GM12892 (cell line): Measurements from ENCODE around the gene HECW1.

Experiments
- POLR2AphosphoS5 ChIP-seq: IDR thresholded peaks from 2 replicates; pipeline ENCODE4 v1.6.1; 2011; ENCODE audit warnings: low read depth, low read length, control low read depth
- TAF1 ChIP-seq: IDR thresholded peaks from 2 replicates; pipeline ENCODE4 v1.6.1; 2011; ENCODE audit warnings: low read depth, mild to moderate bottlenecking, control low read depth, low read length, borderline replicate concordance

GRCh38 chr7:43290978-43291377, 178.5 kb downstream of the HECW1 start:
- TF ChIP-seq POLR2AphosphoS5 (no peak), TAF1 (no peak)
